NCI-H1092 (cell line): ENCODE data around the gene TMEM219.
A peak's percentile ranks its signal among the peaks of the same experiment; 100 is the strongest.
"Not testable (repeated sequence)": the region's sequence is repeated elsewhere in the genome, so short reads cannot be mapped to it uniquely, and the experiment has no call there.

Experiments
- DNase-seq: peaks from one replicate; lab custom pipeline; 2025; lab: John Stamatoyannopoulos, UW

TMEM219 gene

GRCh38 chr16:29961479-29962343 lies at the start of gene TMEM219:
Gene TMEM219 (plus strand): TSS chr16:29962079. CDS start chr16:29963144, 1,065 bp downstream.
- DNase-seq: peak; percentile 84

- DNase-seq: no peak
These were observed 49.8 kb upstream of the TMEM219 start for GRCh38 chr16:29912087-29912486.

GRCh38 chr16:29913514-29913913 lies 48.4 kb upstream of the TMEM219 start:
- DNase-seq: no peak

- DNase-seq: no peak
These were observed 46.2 kb upstream of the TMEM219 start for GRCh38 chr16:29915590-29916247.

GRCh38 chr16:29916979-29917378 lies 44.9 kb upstream of the TMEM219 start:
- no peak for DNase-seq

GRCh38 chr16:29920288-29921033 lies 41.4 kb upstream of the TMEM219 start:
- no peak for DNase-seq

- DNase-seq: no peak
These were observed 40.9 kb upstream of the TMEM219 start for GRCh38 chr16:29921034-29921385.

- no peak for DNase-seq
These were observed 39.6 kb upstream of the TMEM219 start for GRCh38 chr16:29922326-29922725.

GRCh38 chr16:29922986-29923501 lies 38.8 kb upstream of the TMEM219 start:
- no peak for DNase-seq

- DNase-seq: no peak
These were observed 36.6 kb upstream of the TMEM219 start for GRCh38 chr16:29925105-29925756.

- DNase-seq: peak; percentile 79
These were observed 35.8 kb upstream of the TMEM219 start, which contains the start of gene KCTD13 for GRCh38 chr16:29925781-29926710. Gene KCTD13 (minus strand): TSS chr16:29926226. CDS start chr16:29926033, 193 bp downstream.

- DNase-seq: no peak
These were observed 35.2 kb upstream of the TMEM219 start for GRCh38 chr16:29926711-29927052.

GRCh38 chr16:29927070-29927905 lies 34.6 kb upstream of the TMEM219 start:
- DNase-seq: peak; percentile 37

GRCh38 chr16:29931750-29932149 lies 30.1 kb upstream of the TMEM219 start:
- not testable (repeated sequence) for DNase-seq

- DNase-seq: no peak
These were observed 21.2 kb upstream of the TMEM219 start for GRCh38 chr16:29940656-29941055.

- no peak for DNase-seq
These were observed 17.8 kb upstream of the TMEM219 start for GRCh38 chr16:29943846-29944799.

- DNase-seq: no peak
These were observed 14.0 kb upstream of the TMEM219 start for GRCh38 chr16:29947897-29948296.

- DNase-seq: no peak
These were observed 10.9 kb upstream of the TMEM219 start for GRCh38 chr16:29950806-29951461.
